Type B pancreatic cell (in vitro differentiated cells): Measurements from ENCODE around the gene OGDH. TPM values are rescaled to one million over a fixed set of nuclear protein-coding genes. Genes with fewer than 3 reads are reported as not detected.

ENCODE experiments used
- DNase-seq: peaks from one replicate; pipeline ENCODE4 v3.0.0; 2021; ENCODE audit warnings: mixed read lengths; ENCODE audit not compliant: unreplicated experiment; ENCODE audit errors: extremely low spot score
- H3K27ac Mint-ChIP-seq: 2 replicates; pipeline ENCODE4 v1.8.0; 2021; ENCODE audit warnings: mild to moderate bottlenecking, mixed read lengths
- H3K27me3 Mint-ChIP-seq: 2 replicates; pipeline ENCODE4 v1.8.0; 2021; ENCODE audit warnings: mixed read lengths
- H3K36me3 Mint-ChIP-seq: 2 replicates; pipeline ENCODE4 v1.8.0; 2021; ENCODE audit warnings: mixed read lengths
- H3K4me1 Mint-ChIP-seq: one replicate; pipeline ENCODE4 v1.8.0; 2021; ENCODE audit warnings: mixed read lengths; ENCODE audit not compliant: unreplicated experiment
- H3K4me3 Mint-ChIP-seq: 2 replicates; pipeline ENCODE4 v1.8.0; 2021; ENCODE audit warnings: mild to moderate bottlenecking, mixed read lengths
- H3K9me3 Mint-ChIP-seq: 2 replicates; pipeline ENCODE4 v1.8.0; 2021; ENCODE audit warnings: mixed read lengths
- CTCF ChIP-seq: fragments of 200-600 bp; sonication (generic); conservative IDR thresholded peaks from 2 replicates; pipeline ENCODE4 v1.5.0; 2021; ENCODE audit warnings: antibody characterized with exemption, mild to moderate bottlenecking
- total RNA-seq: library from RNA; stranded (reverse); gene quantifications from 2 replicates; pipeline ENCODE4 v1.2.1, GENCODE V29; 2021; ENCODE audit warnings: low replicate concordance

The OGDH gene
- total RNA-seq, 1 donor from 2014 or later, result 92.8 TPM

- peaks cover 4% of the 10 kb centered on the region for H3K9me3 Mint-ChIP-seq
- H3K27ac Mint-ChIP-seq, result peak overlapping the region; percentile 99
- H3K36me3 Mint-ChIP-seq, result peaks cover 19% of the 10 kb centered on the region
- DNase-seq, result no peak
- H3K4me3 Mint-ChIP-seq, result peak overlapping the region; percentile 83
- no peak for TF ChIP-seq CTCF
- H3K27me3 Mint-ChIP-seq, result no peaks in the 10 kb centered on the region
- peaks cover 40% of the 10 kb centered on the region for H3K4me1 Mint-ChIP-seq
These were observed 10.9 kb downstream of the OGDH start for GRCh38 chr7:44617225-44617890.

GRCh38 chr7:44618045-44618444 is 11.6 kb downstream of the OGDH start:
- peaks cover 19% of the 10 kb centered on the region for H3K36me3 Mint-ChIP-seq
- H3K4me3 Mint-ChIP-seq, result peak overlapping the region; percentile 83
- no peak for DNase-seq
- H3K4me1 Mint-ChIP-seq, result peaks cover 46% of the 10 kb centered on the region
- no peaks in the 10 kb centered on the region for H3K27me3 Mint-ChIP-seq
- no peak for TF ChIP-seq CTCF
- peaks cover 4% of the 10 kb centered on the region for H3K9me3 Mint-ChIP-seq
- peak overlapping the region; percentile 99 for H3K27ac Mint-ChIP-seq

- no peak for TF ChIP-seq CTCF
- Mint-ChIP-seq H3K4me3 (peak overlapping the region; percentile 83), H3K27ac (peak overlapping the region; percentile 99), H3K9me3 (peaks cover 4% of the 10 kb centered on the region), H3K27me3 (no peaks in the 10 kb centered on the region), H3K4me1 (peaks cover 48% of the 10 kb centered on the region), H3K36me3 (peaks cover 19% of the 10 kb centered on the region)
- no peak for DNase-seq
These were observed 12.3 kb downstream of the OGDH start for GRCh38 chr7:44618753-44619152.

- DNase-seq, result no peak
- H3K4me3 Mint-ChIP-seq, result peak overlapping the region; percentile 75
These were observed 14.8 kb downstream of the OGDH start for GRCh38 chr7:44621034-44621749.

GRCh38 chr7:44621750-44622103 is 15.3 kb downstream of the OGDH start:
- no peak for TF ChIP-seq CTCF
- Mint-ChIP-seq H3K27me3 (no peaks in the 10 kb centered on the region), H3K27ac (peak overlapping the region; percentile 99), H3K9me3 (peaks cover 4% of the 10 kb centered on the region), H3K4me3 (peak overlapping the region; percentile 75), H3K36me3 (peaks cover 10% of the 10 kb centered on the region), H3K4me1 (peaks cover 37% of the 10 kb centered on the region)
- DNase-seq, result no peak

More at GRCh38 chr7:44621034-44621749, 14.8 kb downstream of the OGDH start:
- H3K9me3 Mint-ChIP-seq, result peaks cover 4% of the 10 kb centered on the region
- peak overlapping the region; percentile 99 for H3K27ac Mint-ChIP-seq
- no peak for TF ChIP-seq CTCF
- H3K27me3 Mint-ChIP-seq, result no peaks in the 10 kb centered on the region
- peaks cover 37% of the 10 kb centered on the region for H3K4me1 Mint-ChIP-seq
- H3K36me3 Mint-ChIP-seq, result peaks cover 10% of the 10 kb centered on the region
